HL-60 (cell line): ENCODE data around the gene MIER1.

Source experiments
- GABPA ChIP-seq: IDR thresholded peaks from 2 replicates; pipeline ENCODE4 v1.6.1; 2012; ENCODE audit warnings: low read depth
- POLR2AphosphoS5 ChIP-seq: IDR thresholded peaks from 2 replicates; pipeline ENCODE4 v1.6.1; 2012; ENCODE audit warnings: low read depth
- SPI1 ChIP-seq: IDR thresholded peaks from 2 replicates; pipeline ENCODE4 v1.6.1; 2012; ENCODE audit warnings: low read depth, mild to moderate bottlenecking, borderline replicate concordance
- TF ChIP-seq, protein P1 (sequence below): IDR thresholded peaks from one replicate; pipeline ENCODE4 v1.5.1; 2011; ENCODE audit warnings: low read length, control low read depth, inconsistent platforms; ENCODE audit not compliant: insufficient read depth
- TF ChIP-seq, protein P2 (sequence below): IDR thresholded peaks from 2 replicates; pipeline ENCODE4 v1.6.1; 2012; ENCODE audit warnings: low read depth; ENCODE audit not compliant: insufficient replicate concordance

GRCh38 chr1:66890621-66891020, 34.2 kb upstream of the MIER1 start:
- TF ChIP-seq, protein P1, sequence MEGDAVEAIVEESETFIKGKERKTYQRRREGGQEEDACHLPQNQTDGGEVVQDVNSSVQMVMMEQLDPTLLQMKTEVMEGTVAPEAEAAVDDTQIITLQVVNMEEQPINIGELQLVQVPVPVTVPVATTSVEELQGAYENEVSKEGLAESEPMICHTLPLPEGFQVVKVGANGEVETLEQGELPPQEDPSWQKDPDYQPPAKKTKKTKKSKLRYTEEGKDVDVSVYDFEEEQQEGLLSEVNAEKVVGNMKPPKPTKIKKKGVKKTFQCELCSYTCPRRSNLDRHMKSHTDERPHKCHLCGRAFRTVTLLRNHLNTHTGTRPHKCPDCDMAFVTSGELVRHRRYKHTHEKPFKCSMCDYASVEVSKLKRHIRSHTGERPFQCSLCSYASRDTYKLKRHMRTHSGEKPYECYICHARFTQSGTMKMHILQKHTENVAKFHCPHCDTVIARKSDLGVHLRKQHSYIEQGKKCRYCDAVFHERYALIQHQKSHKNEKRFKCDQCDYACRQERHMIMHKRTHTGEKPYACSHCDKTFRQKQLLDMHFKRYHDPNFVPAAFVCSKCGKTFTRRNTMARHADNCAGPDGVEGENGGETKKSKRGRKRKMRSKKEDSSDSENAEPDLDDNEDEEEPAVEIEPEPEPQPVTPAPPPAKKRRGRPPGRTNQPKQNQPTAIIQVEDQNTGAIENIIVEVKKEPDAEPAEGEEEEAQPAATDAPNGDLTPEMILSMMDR = no peak
- TF ChIP-seq POLR2AphosphoS5 (no peak), SPI1 (peak; percentile 60), GABPA (no peak)
- TF ChIP-seq, protein P2, sequence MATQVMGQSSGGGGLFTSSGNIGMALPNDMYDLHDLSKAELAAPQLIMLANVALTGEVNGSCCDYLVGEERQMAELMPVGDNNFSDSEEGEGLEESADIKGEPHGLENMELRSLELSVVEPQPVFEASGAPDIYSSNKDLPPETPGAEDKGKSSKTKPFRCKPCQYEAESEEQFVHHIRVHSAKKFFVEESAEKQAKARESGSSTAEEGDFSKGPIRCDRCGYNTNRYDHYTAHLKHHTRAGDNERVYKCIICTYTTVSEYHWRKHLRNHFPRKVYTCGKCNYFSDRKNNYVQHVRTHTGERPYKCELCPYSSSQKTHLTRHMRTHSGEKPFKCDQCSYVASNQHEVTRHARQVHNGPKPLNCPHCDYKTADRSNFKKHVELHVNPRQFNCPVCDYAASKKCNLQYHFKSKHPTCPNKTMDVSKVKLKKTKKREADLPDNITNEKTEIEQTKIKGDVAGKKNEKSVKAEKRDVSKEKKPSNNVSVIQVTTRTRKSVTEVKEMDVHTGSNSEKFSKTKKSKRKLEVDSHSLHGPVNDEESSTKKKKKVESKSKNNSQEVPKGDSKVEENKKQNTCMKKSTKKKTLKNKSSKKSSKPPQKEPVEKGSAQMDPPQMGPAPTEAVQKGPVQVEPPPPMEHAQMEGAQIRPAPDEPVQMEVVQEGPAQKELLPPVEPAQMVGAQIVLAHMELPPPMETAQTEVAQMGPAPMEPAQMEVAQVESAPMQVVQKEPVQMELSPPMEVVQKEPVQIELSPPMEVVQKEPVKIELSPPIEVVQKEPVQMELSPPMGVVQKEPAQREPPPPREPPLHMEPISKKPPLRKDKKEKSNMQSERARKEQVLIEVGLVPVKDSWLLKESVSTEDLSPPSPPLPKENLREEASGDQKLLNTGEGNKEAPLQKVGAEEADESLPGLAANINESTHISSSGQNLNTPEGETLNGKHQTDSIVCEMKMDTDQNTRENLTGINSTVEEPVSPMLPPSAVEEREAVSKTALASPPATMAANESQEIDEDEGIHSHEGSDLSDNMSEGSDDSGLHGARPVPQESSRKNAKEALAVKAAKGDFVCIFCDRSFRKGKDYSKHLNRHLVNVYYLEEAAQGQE = no peak
